GM12878 (cell line): ENCODE results near the gene ARTN.

Source experiments
- POLR2AphosphoS5 ChIP-seq: IDR thresholded peaks from 2 replicates; pipeline ENCODE4 v1.6.1; 2011; ENCODE audit warnings: mild to moderate bottlenecking, low read length, inconsistent platforms
- YBX1 ChIP-seq: fragments of 450-650 bp; IDR thresholded peaks from 2 replicates; pipeline ENCODE4 v1.6.1; 2016; ENCODE audit warnings: antibody characterized with exemption
- TF ChIP-seq, protein P1 (sequence below): fragments of 450-650 bp; formaldehyde crosslinking; IDR thresholded peaks from 2 replicates; pipeline ENCODE4 v1.4.0; 2020; ENCODE audit warnings: mild to moderate bottlenecking, moderate library complexity
- TF ChIP-seq, protein P2 (sequence below), 3 experiments: IDR thresholded peaks in 2 of 3; conservative IDR thresholded peaks in 1 of 3; 2 replicates each; pipeline ENCODE4 v1.5.1; 2011; ENCODE audit warnings: low read depth in 3 of 3, low read length in 3 of 3, mild to moderate bottlenecking in 3 of 3, control low read depth in 2 of 3, moderate library complexity in 2 of 3, inconsistent platforms in 1 of 3, mixed read lengths in 1 of 3; ENCODE audit not compliant: control insufficient read depth in 2 of 3, insufficient read depth in 1 of 3; ENCODE audit errors: extremely low read depth in 1 of 3

DNA sequence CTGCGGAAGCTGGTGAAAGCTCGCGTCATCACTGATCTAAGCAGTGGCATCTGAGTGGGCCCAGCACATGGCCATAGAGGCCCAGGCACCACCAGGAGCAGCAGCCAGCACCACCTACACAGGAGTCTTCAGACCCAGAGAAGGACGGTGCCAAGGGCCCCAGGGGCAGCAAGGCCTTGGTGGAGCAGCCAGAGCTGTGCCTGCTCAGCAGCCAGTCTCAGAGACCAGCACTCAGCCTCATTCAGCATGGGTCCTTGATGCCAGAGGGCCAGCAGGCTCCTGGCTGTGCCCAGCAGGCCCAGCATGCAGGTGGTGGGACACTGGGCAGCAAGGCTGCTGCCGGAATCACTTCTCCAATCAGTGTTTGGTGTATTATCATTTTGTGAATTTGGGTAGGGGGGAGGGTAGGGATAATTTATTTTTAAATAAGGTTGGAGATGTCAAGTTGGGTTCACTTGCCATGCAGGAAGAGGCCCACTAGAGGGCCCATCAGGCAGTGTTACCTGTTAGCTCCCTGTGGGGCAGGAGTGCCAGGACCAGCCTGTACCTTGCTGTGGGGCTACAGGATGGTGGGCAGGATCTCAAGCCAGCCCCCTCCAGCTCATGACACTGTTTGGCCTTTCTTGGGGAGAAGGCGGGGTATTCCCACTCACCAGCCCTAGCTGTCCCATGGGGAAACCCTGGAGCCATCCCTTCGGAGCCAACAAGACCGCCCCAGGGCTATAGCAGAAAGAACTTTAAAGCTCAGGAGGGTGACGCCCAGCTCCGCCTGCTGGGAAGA lies 3.2 kb upstream of the ARTN start:
- TF ChIP-seq YBX1 (no peak), POLR2AphosphoS5 (no peak)
- TF ChIP-seq, protein P1, sequence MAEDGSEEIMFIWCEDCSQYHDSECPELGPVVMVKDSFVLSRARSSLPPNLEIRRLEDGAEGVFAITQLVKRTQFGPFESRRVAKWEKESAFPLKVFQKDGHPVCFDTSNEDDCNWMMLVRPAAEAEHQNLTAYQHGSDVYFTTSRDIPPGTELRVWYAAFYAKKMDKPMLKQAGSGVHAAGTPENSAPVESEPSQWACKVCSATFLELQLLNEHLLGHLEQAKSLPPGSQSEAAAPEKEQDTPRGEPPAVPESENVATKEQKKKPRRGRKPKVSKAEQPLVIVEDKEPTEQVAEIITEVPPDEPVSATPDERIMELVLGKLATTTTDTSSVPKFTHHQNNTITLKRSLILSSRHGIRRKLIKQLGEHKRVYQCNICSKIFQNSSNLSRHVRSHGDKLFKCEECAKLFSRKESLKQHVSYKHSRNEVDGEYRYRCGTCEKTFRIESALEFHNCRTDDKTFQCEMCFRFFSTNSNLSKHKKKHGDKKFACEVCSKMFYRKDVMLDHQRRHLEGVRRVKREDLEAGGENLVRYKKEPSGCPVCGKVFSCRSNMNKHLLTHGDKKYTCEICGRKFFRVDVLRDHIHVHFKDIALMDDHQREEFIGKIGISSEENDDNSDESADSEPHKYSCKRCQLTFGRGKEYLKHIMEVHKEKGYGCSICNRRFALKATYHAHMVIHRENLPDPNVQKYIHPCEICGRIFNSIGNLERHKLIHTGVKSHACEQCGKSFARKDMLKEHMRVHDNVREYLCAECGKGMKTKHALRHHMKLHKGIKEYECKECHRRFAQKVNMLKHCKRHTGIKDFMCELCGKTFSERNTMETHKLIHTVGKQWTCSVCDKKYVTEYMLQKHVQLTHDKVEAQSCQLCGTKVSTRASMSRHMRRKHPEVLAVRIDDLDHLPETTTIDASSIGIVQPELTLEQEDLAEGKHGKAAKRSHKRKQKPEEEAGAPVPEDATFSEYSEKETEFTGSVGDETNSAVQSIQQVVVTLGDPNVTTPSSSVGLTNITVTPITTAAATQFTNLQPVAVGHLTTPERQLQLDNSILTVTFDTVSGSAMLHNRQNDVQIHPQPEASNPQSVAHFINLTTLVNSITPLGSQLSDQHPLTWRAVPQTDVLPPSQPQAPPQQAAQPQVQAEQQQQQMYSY (CRISPR knock-in tag): no peak
- TF ChIP-seq, protein P2, sequence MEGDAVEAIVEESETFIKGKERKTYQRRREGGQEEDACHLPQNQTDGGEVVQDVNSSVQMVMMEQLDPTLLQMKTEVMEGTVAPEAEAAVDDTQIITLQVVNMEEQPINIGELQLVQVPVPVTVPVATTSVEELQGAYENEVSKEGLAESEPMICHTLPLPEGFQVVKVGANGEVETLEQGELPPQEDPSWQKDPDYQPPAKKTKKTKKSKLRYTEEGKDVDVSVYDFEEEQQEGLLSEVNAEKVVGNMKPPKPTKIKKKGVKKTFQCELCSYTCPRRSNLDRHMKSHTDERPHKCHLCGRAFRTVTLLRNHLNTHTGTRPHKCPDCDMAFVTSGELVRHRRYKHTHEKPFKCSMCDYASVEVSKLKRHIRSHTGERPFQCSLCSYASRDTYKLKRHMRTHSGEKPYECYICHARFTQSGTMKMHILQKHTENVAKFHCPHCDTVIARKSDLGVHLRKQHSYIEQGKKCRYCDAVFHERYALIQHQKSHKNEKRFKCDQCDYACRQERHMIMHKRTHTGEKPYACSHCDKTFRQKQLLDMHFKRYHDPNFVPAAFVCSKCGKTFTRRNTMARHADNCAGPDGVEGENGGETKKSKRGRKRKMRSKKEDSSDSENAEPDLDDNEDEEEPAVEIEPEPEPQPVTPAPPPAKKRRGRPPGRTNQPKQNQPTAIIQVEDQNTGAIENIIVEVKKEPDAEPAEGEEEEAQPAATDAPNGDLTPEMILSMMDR (IDR thresholded peaks at IDR 0.05 in 2 of 3, conservative IDR thresholded peaks at IDR 0.05 in 1 of 3; ENCODE audit: control insufficient read depth in 2 of 3, extremely low read depth in 1 of 3, insufficient read depth in 1 of 3, low read depth in 3 of 3, low read length in 3 of 3): peak; percentile 42 to 65 (median 63)
